Measurements from ENCODE around the gene CFAP99. TPM values are rescaled to one million over a fixed set of nuclear protein-coding genes. Genes with fewer than 3 reads are reported as not detected.

Gene CFAP99
- total RNA-seq, 1 donor from 2014 or later: not detected

GRCh38 chr4:2510351-2511259 is 91.8 kb downstream of the CFAP99 start:
- no peak for TF ChIP-seq CTCF (conservative IDR thresholded peaks at IDR 0.05; ENCODE audit: low read depth, low read length)
- no peak for DNase-seq (ENCODE audit: low read depth)
- no peak overlapping the region for H3K4me3 ChIP-seq (ENCODE audit: low read depth, low read length)

- no peak for DNase-seq (ENCODE audit: low read depth)
- TF ChIP-seq CTCF (conservative IDR thresholded peaks at IDR 0.05; ENCODE audit: low read depth, low read length): no peak
- no peak overlapping the region for H3K4me3 ChIP-seq (ENCODE audit: low read depth, low read length)
Measured at GRCh38 chr4:2511645-2512131, 92.9 kb downstream of the CFAP99 start.

Other genes with a start within 250 kb of the CFAP99 start
- gene HAUS3, start 176.8 kb upstream of the CFAP99 start, total RNA-seq: 10.7 and 11.6 TPM in 2 replicates
- gene POLN, start 176.8 kb upstream of the CFAP99 start, total RNA-seq: 0.29 and 0.94 TPM in 2 replicates
- 14.0 and 26.9 TPM in 2 replicates for gene MXD4, start 156.8 kb upstream of the CFAP99 start, total RNA-seq
- 0.58 and 1.8 TPM in 2 replicates for gene ZFYVE28, start 310 bp upstream of the CFAP99 start, total RNA-seq
- 51.4 and 86.7 TPM in 2 replicates for gene RNF4, start 50.2 kb downstream of the CFAP99 start, total RNA-seq
- 12.9 and 14.6 TPM in 2 replicates for gene FAM193A, start 117.7 kb downstream of the CFAP99 start, total RNA-seq